Cardiac muscle cell (in vitro differentiated cells and primary cell): ENCODE measurements around the gene FOXN3. TPM values are rescaled to one million over a fixed set of nuclear protein-coding genes. Genes with fewer than 3 reads are reported as not detected.

Experiments
- DNase-seq, 2 donors: peaks; one replicate each; pipeline versions ENCODE4 v3.0.0 to v3.0.0-alpha.2; 2010 to 2017; ENCODE audit warnings: low read depth in 1 of 2, low spot score in 1 of 2
- H3K27ac ChIP-seq: fragments of 200-600 bp; sonication (generic); 2 replicates; pipeline ENCODE4 v1.5.1; 2016
- H3K27me3 ChIP-seq: fragments of 200-600 bp; sonication (generic); 2 replicates; pipeline ENCODE4 v1.6.0; 2016; ENCODE audit warnings: control low read depth
- H3K36me3 ChIP-seq: fragments of 200-600 bp; sonication (generic); 2 replicates; pipeline ENCODE4 v1.5.1; 2016; ENCODE audit warnings: control low read depth
- H3K4me1 ChIP-seq: fragments of 200-600 bp; sonication (generic); 2 replicates; pipeline ENCODE4 v1.8.1; 2017; ENCODE audit warnings: low read depth, mild to moderate bottlenecking, mixed run types
- H3K4me3 ChIP-seq: fragments of 200-600 bp; sonication (generic); 2 replicates; pipeline ENCODE4 v1.5.1; 2016; ENCODE audit warnings: mild to moderate bottlenecking
- H3K9me3 ChIP-seq: fragments of 200-600 bp; sonication (generic); 2 replicates; pipeline ENCODE4 v1.5.1; 2017; ENCODE audit warnings: low read depth, mild to moderate bottlenecking, control low read depth
- CTCF ChIP-seq: IDR thresholded peaks from 2 replicates; pipeline ENCODE4 v1.5.1; 2012; ENCODE audit warnings: low read depth, mild to moderate bottlenecking, low read length
- polyA plus RNA-seq: library from polyadenylated mRNA; unstranded; fragments of >200 nt; fragmentation: Nextera tagmentation; extraction: Ambion mirVana; gene quantifications from 2 replicates; pipeline ENCODE4 v1.2.1, GENCODE V29; 2016
- total RNA-seq: library from RNA; depleted of rRNA; stranded (reverse); fragments of >200 nt; gene quantifications from 2 replicates; pipeline ENCODE4 v1.2.3, GENCODE V29; 2016

The FOXN3 gene
- total and polyA plus RNA-seq, 2 experiments from 2014 or later, result 43.8 to 74.8 TPM

DNA sequence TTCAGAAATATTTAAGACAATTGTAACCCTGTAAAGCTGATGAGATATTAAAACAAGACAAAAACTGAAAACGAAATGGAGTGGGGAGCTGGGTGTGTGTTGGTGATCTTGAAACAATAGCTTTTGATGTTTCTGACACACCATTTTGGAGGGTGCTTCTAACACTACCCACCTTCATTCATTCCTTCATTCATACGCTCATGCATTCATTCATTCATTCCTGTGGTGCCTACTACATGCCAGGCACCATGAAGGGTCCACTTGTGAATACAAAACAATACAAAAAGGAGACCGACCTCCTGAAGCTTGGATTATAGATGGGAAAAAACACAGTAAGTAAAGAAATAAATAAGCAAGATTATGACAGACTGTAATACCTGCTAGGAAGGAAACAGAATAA, 60.5 kb downstream of the FOXN3 start:
- TF ChIP-seq CTCF, result no peak
- H3K27me3 ChIP-seq, result no peaks in the 10 kb centered on the region
- H3K27ac ChIP-seq, result no peak overlapping the region
- H3K36me3 ChIP-seq, result no peaks in the 10 kb centered on the region
- peaks cover 14% of the 10 kb centered on the region for H3K4me1 ChIP-seq
- no peaks in the 10 kb centered on the region for H3K9me3 ChIP-seq
- DNase-seq, result no peak
- H3K4me3 ChIP-seq, result no peak overlapping the region

GRCh38 chr14:89353766-89354113, 63.3 kb downstream of the FOXN3 start:
- no peak overlapping the region for H3K4me3 ChIP-seq
- H3K27ac ChIP-seq, result no peak overlapping the region
- no peaks in the 10 kb centered on the region for H3K36me3 ChIP-seq
- H3K27me3 ChIP-seq, result no peaks in the 10 kb centered on the region
- no peak for TF ChIP-seq CTCF
- H3K9me3 ChIP-seq, result no peaks in the 10 kb centered on the region
- DNase-seq, result no peak
- peaks cover 21% of the 10 kb centered on the region for H3K4me1 ChIP-seq

- Histone ChIP-seq H3K4me1 (peaks cover 25% of the 10 kb centered on the region), H3K36me3 (no peaks in the 10 kb centered on the region), H3K27ac (peak overlapping the region; percentile 89), H3K9me3 (no peaks in the 10 kb centered on the region), H3K27me3 (no peaks in the 10 kb centered on the region), H3K4me3 (no peak overlapping the region)
- no peak for TF ChIP-seq CTCF
- no peak for DNase-seq
These were observed 63.9 kb downstream of the FOXN3 start for GRCh38 chr14:89352976-89353765.

DNA sequence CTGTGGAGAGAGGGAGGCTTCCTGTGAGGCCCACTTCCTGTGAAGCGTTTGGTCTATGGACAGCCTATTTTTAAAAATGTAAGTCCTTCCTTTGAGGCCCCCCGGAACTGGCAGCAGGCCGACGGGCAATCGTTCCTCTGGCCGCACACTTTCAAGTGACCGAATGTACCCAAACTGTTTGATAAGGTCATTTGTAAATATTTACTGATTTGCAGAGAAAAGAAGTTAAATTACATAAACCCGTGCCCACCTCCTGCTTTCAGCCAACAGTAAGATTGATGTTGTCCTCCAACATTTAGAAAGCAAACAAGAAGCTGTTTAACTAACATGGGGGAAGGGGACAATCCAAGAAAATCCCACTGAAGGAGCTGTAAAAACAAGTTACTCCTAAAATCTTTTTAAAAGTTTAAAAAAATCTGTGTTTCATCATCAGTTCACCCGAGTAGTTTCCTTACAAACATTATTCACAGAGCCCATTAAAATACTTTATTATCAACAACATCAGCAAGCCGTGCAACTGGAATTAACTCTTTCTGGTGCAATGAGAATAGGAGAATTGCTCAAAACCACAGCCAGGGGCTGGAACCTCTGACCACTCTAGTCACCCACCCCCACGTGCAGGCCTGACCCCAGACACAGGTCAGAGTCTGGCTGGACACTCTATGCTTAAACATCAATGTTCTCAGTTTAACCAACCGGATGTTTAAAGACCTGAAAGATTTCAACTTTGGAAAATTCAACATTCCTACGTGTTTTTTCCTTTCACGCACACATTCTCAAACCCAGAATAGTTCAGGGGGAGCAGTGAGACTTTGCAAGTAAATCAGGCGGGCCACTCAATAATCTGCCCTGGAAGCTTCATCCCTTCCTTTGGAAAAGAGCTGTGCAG, 65.3 kb downstream of the FOXN3 start:
- TF ChIP-seq CTCF, result no peak
- Histone ChIP-seq H3K4me1 (peaks cover 25% of the 10 kb centered on the region), H3K9me3 (no peaks in the 10 kb centered on the region), H3K27ac (peak overlapping the region; percentile 89), H3K4me3 (no peak overlapping the region), H3K27me3 (no peaks in the 10 kb centered on the region), H3K36me3 (no peaks in the 10 kb centered on the region)
- DNase-seq, result peak; percentile 30 to 62

GRCh38 chr14:89351221-89351515, 65.9 kb downstream of the FOXN3 start:
- Histone ChIP-seq H3K9me3 (no peaks in the 10 kb centered on the region), H3K36me3 (no peaks in the 10 kb centered on the region), H3K4me3 (no peak overlapping the region), H3K27ac (peak overlapping the region; percentile 89), H3K27me3 (no peaks in the 10 kb centered on the region), H3K4me1 (peaks cover 25% of the 10 kb centered on the region)
- DNase-seq, result no peak
- no peak for TF ChIP-seq CTCF
